HG03520 (cell line): ENCODE measurements around the gene GHRH.

Experiments used
- ATAC-seq: cut with Tn5 transposase; IDR thresholded peaks from one replicate; pipeline ENCODE4 v1.9.1; 2021; ENCODE audit warnings: mild to moderate bottlenecking, moderate library complexity; ENCODE audit not compliant: unreplicated experiment

The GHRH gene

DNA sequence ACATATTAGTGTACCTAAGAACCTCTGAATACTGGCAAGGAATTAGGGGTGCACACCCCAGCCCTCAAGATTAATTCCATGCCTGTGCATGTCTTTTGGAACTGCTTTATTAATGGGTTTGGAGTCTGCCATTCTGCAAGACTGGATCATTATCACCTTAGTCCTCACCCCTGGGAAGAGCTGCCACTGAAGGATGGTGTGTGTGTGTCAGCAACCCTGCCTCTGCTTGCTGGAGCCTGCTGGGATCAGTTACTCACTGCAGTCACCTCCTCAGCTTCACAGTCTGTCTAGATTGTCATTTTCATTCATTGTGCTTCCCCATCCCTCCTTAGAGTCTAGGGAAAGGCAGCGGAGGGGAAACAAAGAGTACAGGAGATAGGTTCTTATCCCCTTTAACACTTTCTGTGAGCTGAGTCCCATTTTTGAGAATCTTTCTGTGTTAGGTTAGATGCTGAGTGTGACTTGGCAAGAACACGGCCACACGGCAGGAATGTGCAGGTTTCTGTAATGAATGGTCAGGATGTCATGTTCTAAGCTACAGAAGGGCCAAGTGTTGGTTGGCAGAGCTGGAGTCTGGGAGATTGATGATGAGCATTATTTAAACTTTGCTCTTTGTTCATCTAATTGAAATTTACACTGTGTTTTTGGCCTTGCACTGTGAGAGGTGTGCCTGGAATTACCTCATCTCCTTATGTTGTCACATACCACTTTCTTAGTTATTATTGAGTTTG is 21.1 kb downstream of the GHRH start:
- ATAC-seq, result no peak

DNA sequence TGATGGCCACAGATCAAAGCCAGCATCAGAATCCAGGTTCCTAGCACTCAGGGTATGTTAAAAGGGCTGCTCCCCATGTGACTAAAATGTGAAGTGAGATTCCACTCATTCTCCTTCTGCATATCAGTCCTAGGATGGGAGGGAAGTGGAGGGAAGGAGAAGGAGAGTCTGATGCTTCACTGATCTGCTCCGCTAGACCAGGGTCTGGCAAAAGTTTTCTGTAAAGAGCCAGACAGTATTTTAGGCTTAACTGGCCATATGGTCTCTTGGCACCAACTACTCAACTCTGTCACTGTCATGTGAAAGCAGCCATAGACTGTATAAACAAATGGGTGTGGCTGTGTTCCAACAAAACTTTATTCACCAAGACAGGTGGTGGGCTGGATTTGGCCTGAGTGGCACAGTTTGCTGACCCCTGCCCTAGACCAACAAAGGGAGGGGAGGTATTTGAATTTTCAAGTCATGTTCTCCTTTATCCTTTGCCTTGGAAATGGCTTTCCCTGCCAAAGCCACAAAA is 22.6 kb downstream of the GHRH start:
- ATAC-seq, result no peak

DNA sequence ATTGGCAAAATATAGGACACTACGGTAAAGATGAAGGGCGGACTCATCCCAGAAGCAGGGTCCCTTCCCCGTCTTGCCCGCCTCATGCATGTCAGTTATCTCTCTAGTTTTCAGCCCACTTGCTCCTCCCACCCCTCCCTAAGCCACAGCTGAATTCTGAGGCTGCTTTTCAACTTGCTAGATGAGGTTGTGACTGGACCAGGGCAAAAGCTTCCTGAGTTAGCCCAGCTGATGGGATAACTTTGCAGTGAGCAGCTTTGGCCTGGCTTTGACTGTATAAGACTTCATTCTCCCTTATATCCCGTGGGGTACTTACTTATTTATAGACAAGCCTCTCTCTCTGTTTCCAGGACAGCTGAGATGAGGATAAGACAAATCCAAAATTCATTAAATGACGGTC is 23.2 kb downstream of the GHRH start:
- ATAC-seq, result no peak

DNA sequence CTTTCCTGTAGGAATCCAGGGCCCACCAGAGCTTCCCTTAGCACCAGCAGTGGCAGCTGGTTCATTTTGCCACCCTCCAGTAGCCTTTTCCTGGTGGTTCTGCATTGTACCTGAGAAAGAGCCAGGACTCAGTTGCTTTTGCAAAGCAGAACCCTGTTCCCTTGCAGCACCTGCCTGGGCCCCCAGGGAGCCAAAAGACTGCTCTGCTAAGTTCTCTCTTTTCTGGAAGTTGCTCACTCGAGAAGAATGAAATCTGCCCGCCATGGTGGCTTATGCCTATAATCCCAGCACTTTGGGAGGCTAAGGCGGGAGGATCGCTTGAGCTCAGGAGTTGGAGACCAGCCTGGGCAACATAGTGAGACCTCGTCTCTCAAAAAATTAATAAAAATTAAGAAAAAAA is 24.0 kb downstream of the GHRH start:
- ATAC-seq, result no peak

DNA sequence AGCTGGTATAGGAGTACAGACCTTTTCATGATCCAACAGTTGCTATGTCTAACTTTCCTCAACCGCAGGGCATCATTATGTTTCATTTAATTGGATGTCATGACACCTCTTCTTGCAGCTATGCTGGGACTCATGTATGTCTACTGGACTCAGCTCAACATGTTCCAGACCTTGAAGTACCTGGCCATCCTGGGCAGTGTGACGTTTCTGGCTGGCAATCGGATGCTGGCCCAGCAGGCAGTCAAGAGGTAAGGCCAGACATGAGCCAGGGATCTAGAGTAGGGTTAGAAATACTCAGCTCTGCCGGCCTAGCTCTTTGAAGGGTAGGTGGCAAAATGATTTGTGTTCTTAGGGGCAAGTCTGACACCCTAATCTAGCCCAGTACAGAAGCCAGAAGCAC is 25.2 kb downstream of the GHRH start:
- no peak for ATAC-seq

DNA sequence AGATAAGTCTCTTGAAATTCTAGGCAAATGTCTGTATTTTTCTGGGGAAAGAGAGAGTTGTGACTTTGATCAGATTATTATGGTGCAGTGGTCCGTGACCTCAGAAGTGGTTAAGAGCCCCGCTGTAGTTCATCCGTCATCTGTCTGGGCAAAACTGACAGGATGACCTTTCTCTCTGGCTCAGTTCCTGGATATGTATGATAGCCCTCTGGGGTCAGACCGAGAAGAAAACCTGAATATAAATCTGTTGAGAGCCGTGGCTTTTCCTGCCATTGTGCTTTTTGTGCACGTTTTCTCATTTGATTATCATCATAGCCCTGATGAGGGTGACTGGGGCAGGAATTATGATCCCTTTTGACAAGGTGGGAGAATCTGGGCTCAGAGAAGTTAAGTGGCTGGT is 26.5 kb downstream of the GHRH start:
- no peak for ATAC-seq

DNA sequence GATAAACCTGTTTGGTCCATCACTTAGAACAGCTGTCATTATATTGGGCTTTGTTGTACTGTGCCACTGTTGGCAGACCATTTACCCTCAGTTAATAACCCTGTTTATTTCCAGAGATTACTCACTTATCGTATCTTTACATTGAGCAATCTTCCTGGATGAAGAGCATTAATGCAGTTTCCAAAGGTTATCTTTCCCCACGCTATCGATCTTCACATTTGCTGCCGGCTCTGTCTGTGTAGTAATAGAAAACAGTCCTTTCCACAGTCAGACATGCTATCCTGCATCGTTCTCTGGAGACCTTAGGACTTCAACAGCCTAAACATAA is 27.4 kb downstream of the GHRH start:
- ATAC-seq, result no peak

DNA sequence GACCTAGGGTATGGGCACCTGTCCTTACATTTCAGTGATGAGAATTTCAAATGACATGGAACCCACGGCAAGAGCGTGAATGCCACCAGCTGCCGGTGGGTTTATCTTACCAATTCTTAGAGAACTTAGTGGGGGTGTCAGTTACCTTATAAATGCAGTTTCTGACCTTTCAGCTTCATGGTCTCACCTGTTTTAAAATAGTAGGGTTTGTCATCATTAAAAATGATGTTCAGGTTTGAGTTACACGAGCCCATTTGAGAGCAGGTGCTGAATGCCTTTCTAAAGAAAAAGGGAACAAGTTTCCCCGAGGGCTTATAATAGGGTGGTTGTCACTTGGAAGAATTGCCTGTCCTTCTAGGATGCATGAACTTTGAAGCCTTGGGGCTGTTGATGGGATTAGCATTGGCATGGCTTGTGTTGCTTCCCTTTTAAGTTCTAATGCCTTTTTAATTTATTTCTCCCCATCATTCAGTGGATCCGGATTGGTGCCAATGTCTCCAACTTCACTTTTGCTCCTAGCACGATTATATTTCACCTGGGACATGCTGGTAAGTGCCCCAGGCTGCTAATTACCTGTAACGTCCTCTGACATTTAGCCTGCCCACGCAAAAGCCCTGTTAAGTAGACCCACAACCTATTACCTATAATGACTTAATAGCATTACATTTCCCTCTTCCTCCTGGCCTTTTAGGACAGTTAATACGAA is 27.9 kb downstream of the GHRH start:
- ATAC-seq, result no peak

DNA sequence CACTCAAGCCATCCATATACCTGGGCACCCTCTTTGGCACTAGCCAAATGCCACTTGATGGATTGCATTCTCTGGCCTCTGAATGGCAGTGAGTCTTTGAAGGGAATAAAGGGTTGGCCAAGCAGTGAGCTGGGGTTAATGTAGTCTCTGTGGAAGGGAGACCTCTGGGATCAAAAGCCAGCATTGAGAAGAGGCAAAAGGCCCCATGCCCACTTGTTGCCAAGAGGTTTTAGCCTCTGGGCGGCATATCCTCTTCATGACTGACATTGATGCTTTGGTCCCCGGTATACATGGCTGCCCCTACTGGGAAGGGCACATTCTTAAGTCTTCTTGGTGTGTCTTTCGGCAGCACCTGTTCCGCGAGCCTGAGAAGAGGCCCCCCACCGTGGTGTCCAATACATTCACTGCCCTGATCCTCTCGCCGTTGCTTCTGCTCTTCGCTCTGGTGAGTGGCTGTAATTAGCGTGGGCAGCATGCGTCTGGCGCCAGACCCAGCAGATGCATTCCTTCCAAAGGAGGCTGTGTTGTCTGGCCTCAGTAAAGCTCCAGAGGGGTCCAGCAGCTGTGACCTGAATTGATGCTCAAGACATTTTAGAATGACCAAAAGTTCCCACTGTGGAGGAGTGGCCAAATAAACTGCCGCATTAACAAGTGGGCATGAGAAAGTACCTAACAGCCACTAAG is 29.5 kb downstream of the GHRH start:
- ATAC-seq, result no peak

DNA sequence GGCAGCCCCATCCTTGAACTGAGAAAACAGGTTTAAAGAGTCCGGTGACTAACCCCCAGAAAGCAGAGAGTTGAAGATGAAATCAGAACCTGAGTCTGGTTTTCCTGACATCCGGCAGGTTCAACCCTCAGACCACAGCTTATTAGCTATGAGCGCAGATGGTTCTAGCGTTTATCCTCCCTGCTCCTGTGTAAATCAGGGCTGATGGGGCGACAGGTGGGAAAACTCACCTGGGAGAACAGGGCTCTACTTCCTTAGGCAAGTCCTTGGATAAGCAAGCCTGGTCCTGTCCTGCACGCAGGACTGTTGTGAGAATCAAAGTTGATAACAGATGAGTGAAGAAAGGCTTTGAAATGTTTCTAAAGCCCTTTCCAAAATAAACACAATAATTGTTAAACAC is 31.4 kb downstream of the GHRH start:
- no peak for ATAC-seq

DNA sequence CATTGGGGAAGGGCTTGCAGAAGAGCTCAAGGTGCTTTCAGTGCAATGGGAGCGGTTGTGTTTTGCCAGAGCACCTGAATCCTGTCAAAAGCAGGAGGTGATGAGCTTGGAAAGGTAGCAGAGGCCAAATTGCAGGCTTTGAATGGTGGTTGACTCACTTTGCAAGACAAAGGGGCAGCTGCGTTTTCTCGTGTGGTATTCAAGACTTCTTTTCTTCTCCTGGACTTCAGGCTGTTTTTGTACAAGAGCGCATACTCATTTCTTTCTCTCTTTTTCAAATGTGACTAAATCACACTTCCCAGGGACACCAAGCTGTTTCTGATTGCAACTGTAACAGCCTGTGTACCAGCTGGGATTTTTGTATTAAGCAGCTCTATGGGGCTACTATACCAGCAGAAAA is 32.3 kb downstream of the GHRH start:
- no peak for ATAC-seq

DNA sequence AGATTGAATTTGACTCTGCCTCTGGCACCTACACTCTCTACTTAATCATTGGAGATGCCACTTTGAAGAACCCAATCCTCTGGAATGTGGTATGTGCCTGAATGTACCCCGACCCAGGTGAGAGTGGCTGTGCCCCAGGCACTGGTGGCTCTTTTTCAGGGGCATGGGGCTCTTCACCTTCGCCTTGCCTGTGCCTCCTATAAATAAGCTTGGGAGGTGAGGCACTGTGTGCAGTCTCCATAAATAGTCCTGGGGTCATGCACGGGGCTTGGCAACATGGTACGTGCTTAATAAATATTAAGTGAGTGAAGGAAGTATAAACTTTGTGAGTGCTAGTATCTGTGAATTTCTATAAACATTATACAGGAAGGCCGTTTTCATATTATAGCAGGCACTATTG is 33.0 kb downstream of the GHRH start:
- no peak for ATAC-seq

DNA sequence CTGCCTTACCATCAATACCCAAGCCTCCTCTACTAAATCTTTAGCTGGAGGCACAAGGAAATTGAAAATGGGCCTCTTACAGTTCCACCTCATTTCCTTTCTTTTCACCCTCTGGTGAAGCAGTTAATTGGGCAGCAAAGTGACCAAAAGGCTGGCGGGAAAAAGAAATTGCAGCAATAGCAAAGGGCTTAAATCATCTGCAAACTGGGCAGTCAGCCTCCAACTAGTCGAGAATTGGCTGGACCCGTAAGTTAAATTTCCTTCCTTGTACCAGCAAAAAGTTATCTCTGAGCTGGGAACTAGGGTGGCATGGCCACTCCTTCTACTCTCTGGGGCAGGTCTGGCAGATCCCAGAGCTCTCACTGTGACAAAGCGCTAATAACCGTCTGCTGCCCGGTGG is 33.5 kb downstream of the GHRH start:
- no peak for ATAC-seq

DNA sequence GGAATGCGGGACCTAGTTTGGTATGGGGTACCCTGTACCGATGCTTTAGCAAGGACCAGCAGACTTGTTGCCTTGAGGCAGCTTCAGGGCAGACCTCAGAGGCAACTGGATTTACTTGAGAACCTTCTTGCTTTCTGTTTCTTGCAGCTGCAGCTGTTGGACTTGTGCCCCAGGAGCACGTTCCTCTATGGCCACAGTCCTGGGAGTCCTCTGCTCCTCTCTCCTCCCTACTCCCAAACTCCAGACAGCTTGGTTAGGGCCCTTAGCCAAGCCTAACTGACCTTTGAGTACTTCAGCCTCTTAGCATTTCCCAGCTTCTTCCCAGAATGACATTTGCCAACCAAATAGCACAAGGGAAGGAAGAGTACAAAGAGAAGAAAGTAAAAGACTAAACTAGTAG is 34.7 kb downstream of the GHRH start:
- ATAC-seq, result no peak

DNA sequence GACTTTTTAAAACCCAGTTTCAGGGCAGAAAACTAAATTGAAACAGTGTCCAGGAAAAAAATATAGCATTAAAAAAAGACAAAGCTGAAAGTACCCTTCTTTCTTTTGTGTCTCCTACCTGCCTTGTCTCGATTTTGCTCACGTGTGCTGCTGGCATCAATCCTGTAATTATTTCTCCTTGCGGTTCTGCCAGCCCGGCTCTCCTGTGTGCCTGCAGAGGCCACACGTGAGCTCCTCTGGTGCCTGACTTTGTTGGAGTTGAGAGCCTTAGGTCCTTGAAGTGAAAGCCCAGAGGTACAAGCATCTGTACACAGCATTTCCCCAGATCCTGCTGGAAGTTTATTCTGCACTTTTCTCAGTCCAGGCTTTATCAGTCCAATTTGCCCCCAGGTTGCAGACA is 36.5 kb downstream of the GHRH start:
- no peak for ATAC-seq

DNA sequence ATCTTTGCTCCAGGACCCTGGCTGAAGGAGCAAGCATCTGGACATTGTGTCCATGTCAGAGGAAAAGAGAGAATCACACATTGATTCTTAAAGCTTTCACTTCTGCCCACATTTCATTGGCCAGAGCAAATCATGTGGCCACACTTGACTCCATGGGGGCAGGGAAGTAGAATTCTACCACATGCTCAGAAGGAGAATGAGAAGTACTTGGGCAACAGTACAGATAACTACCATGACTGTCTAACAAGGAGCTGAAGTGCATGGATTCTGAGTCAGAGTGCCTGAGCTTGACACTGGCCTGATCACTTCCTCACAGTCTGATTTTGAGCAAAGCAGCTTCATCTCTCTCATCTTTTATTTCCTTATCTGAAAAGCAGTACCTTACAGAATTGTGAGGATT is 38.6 kb downstream of the GHRH start:
- ATAC-seq, result no peak

DNA sequence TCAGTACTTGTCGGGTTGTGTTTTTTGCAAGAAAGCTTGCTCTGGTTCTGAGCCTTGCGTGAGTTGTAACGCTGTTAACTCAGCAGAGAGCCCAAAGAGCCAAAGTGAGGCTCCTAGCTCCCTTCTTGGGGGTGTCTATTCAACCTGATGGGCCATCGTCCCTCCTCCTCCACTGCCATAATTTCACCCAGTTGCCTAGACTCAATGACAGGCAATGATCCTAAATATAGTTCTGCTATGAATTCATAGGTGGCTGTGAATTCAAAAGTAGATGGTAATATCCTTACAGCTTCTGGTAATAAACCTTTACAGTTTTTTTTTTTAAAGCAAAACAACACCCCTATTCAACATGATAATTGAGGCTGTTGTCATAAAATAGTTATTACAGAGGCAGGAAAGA is 39.5 kb downstream of the GHRH start:
- ATAC-seq, result no peak

DNA sequence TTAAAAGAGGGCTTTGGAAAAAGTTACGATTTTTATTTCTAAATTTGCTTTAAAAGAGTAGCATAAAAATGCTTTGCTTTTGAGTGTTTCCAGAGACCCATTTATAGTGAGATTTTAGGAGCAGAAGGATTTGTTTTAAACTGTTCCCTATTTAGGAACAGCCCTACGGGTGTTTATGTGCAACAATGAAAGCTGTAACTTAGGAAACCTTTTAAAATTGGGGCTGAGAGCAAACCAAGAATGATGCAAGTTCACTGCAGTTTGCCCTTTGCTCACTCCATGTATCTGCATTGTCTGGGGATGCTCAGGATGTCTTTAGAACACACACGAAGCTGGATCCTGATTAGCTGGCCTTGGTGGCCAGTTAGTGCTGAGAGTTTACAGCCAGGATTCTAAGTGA is 40.9 kb downstream of the GHRH start:
- ATAC-seq, result no peak

DNA sequence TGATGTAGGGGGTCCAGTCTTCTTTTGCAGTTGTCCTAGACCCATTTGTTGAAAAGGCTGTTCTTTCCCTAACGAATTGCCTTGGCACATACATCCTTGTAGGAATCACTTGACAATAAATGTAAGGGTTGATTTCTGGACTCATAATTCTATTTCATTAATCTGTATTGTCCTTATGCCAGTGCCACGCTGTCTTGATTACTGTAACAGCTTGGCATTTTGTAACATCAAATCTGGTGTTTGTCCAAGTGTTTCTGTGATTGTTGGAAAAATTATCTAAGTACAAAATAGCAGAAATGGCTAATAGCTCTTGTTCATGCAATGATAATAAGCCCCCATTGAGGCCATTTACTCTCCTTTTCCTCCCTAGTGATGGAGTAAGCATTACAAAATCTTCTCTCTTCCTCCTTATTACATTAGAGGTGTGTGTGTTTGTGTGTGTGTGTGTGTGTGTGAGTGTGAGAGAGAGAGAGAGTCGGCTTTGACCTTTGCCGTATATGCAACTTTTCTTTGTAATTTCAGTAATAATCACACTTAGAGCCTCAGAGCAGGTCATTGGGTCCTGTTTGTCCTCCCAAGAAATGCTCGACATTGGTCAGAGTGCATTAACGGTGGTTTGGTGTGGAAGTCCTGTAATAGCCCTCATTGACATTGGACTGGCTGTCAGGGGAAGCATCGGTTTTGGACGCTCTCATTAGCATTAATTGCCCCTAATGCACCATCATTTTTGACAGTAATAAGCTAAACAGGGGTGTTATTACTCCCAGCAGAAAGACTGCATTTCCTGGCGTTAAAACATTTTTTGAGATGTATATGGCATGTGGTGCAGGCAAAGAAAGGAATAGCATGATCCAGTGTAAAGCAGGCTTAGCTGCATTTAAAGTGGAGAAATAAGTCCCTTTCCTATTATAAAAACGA is 41.6 kb downstream of the GHRH start:
- ATAC-seq, result no peak

DNA sequence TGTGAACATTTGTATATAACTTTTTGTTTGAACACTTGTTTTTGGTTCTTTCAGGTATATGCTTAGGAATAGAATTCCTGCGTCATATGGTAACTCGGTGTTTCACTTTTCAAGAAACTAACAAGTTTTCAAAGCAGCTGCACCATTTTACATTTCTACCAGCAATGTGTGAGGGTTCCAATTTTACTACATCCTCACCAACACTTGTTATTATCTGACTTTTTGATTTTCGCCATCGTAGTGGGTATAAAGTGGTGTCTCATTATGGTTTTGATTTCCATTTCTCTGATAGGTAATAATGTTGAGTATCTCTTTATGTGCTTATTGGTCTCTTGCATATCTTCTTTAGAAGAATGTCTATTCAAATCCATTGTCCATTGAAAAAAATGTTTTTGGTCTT is 42.6 kb downstream of the GHRH start:
- no peak for ATAC-seq

DNA sequence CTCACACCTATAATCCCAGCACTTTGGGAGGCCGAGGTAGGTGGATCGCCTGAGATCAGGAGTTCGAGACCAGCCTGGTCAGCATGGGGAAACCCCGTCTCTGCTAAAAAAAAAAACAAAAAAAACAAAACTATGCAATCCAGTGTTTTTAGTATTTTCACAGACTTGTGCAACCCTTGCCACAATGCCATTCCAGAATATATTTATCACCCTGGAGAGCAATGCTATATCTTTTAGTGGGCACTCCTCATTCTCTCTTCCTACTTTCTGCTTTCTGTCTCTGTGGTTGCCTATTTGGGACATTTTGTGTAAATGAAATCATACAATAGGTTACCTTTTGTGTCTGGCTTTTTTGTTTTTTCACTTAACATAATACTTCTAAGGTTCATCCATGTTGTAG is 43.2 kb downstream of the GHRH start:
- no peak for ATAC-seq
